ENCODE results near the gene ZNF70.

DNA sequence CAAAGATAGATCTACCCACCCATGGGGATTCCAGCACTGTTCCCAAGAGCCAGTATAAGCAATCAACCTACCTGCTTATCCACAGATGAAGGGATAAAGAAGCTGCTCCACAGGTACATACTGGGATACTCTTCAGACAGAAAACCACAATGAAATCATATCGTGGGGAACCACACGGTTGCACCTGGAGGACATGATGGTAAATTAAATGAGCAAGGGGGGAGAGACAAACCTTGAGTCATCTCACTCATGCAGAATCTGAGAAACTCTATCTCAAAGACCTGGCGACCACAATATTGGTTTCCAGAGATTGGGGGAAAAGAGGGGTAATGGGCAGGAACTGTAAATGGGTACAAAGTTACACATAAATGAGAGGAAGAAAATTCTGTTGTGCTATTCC, 45.6 kb downstream of the ZNF70 start:
- TF ChIP-seq, protein P1, sequence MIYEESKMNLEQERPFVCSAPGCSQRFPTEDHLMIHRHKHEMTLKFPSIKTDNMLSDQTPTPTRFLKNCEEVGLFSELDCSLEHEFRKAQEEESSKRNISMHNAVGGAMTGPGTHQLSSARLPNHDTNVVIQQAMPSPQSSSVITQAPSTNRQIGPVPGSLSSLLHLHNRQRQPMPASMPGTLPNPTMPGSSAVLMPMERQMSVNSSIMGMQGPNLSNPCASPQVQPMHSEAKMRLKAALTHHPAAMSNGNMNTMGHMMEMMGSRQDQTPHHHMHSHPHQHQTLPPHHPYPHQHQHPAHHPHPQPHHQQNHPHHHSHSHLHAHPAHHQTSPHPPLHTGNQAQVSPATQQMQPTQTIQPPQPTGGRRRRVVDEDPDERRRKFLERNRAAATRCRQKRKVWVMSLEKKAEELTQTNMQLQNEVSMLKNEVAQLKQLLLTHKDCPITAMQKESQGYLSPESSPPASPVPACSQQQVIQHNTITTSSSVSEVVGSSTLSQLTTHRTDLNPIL (CRISPR knock-in tag; IDR thresholded peaks at IDR 0.05): no peak
- TF ChIP-seq ZNF239 (CRISPR knock-in tag; IDR thresholded peaks at IDR 0.05): no peak
- no peak for TF ChIP-seq ZNF699 (CRISPR knock-in tag; IDR thresholded peaks at IDR 0.05; ENCODE audit: insufficient replicate concordance)
- no peak for TF ChIP-seq MCM5 (IDR thresholded peaks at IDR 0.05; ENCODE audit: low read depth)
- no peak for TF ChIP-seq ESRRA (IDR thresholded peaks at IDR 0.05; ENCODE audit: borderline replicate concordance, low read depth)
- TF ChIP-seq MLLT1 (IDR thresholded peaks at IDR 0.05): no peak
- no peak for TF ChIP-seq YY1 (IDR thresholded peaks at IDR 0.05; ENCODE audit: borderline replicate concordance in 1 of 3, control insufficient read depth in 1 of 3, extremely low read depth in 1 of 3, insufficient read depth in 3 of 3, insufficient read length in 1 of 3, insufficient replicate concordance in 2 of 3, low read depth in 1 of 3, low read length in 2 of 3)
- TF ChIP-seq ZNF274 (IDR thresholded peaks at IDR 0.05; ENCODE audit: borderline replicate concordance, low read depth, low read length): no peak
- no peak for TF ChIP-seq SP2 (IDR thresholded peaks at IDR 0.05; ENCODE audit: extremely low read depth, low read depth, low read length, poor library complexity, severe bottlenecking)

All from K562 (cell line).